Fibroblast of mammary gland (primary cell): Measurements from ENCODE around the gene TBC1D17.

Source experiments
- DNase-seq: peaks from one replicate; pipeline ENCODE4 v3.0.0-alpha.2; 2010; ENCODE audit warnings: low read depth
- H3K4me3 ChIP-seq: 2 replicates; pipeline ENCODE4 v1.5.1; 2011; ENCODE audit warnings: low read depth, mild to moderate bottlenecking, low read length, moderate library complexity; ENCODE audit not compliant: control insufficient read depth
- CTCF ChIP-seq: conservative IDR thresholded peaks from 2 replicates; pipeline ENCODE4 v1.5.1; 2011; ENCODE audit warnings: low read depth, low read length, inconsistent platforms; ENCODE audit not compliant: control insufficient read depth, insufficient read depth

The TBC1D17 gene

DNA sequence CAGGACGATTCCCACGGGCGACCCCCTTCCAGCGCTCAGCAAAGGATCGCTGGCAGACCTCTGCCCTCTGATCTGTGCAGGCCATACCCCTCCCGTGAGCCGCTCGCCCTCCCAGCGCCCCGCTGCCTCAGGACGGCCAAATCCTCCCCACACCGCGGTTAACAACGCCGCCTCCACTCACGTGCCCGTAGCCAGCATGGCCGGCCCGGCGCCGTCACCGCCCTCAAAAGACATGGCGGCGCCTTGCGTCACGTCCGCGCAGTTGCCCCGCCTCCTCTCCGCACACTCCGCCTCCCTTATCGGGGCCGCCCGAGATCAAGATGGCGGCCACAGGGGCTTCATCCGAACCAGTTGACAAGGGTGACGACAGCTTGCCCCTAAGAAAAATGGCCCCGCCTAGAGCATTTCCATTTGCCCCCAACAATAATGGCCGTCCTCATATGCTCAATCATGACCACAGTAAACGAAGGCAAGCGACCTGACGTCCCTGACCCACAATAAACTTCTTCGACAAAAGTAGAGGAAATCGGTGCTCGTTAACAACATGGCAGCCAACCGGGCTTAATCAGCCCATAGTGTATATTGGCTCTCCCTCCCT lies 981 bp upstream of the TBC1D17 start:
- TF ChIP-seq CTCF = no peak
- peak overlapping the region; percentile 98 for H3K4me3 ChIP-seq
- peak; percentile 99 for DNase-seq

DNA sequence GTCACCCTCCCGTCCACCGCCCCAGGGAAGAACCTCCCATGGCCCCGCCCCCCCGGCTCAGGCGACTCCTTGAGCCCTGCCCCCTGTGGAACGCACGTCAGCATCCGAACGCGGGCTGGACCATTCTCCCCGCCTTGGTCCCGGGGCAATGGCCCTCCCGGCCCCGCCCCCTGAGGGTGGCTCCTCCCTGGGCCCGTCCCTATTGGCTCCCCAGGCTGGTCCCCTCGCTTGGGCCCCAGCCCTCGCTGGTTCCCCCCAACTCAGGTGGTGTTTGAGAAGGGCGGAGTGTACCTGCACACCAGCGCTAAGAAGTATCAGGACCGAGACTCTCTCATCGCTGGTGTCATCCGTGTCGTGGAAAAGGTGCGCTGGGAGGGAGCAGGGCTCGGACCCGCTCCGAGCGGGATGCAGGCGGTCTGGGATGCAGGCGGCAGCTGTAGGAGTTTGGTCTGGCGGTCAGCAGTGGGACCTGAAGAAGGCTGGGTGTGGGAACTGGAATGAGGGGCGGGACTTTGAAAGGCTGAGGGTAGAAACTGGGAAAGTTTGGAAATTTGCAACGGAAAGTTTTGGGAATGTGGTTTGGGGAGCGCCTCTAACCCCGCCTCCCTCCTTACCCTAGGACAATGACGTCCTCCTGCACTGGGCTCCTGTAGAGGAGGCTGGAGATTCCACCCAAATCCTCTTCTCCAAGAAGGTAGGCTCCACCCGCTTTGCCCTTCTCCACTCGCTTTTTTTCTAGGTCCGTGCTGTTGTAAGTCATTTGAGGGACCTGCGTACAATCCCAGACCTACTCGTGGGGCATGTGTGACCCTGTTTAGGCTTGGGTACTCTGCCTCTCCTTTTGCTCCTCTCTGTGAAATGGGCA lies 609 bp downstream of the TBC1D17 start:
- TF ChIP-seq CTCF = no peak
- peak overlapping the region; percentile 98 for H3K4me3 ChIP-seq
- peak; percentile 95 for DNase-seq

DNA sequence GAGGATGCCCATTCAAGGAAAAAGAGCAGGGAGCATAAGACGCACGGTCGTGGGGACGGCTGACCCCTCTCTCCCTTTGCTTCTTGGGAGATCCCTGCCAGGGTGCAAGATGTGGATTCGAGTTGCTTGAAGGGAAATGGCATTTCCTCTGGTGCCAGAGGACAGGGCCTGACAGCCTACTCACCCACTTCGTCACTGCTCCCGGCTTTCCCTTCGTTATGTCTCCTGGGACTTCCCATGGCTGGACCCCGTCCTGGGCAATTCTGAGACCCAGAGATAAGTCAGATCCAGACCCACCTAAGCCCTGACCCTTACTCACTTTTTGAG lies 1.2 kb downstream of the TBC1D17 start:
- DNase-seq = no peak
- peak overlapping the region; percentile 98 for H3K4me3 ChIP-seq
- TF ChIP-seq CTCF = no peak

- no peak overlapping the region for H3K4me3 ChIP-seq
- TF ChIP-seq CTCF = no peak
- DNase-seq = no peak
Measured at GRCh38 chr19:49879243-49879963, 1.9 kb downstream of the TBC1D17 start.

- no peak overlapping the region for H3K4me3 ChIP-seq
- no peak for DNase-seq
Measured at GRCh38 chr19:49880162-49880869, 2.8 kb downstream of the TBC1D17 start.

More at GRCh38 chr19:49880162-49880869, 2.8 kb downstream of the TBC1D17 start:
- TF ChIP-seq CTCF = no peak
